H9 (cell line): ENCODE measurements around the gene SSX7. TPM values are rescaled to one million over a fixed set of nuclear protein-coding genes. Genes with fewer than 3 reads are reported as not detected.

ENCODE experiments used
- DNase-seq: peaks from one replicate; pipeline ENCODE4 v3.0.0-alpha.2; 2017
- H2AFZ ChIP-seq: one replicate; pipeline ENCODE4 v1.6.1; 2013; ENCODE audit warnings: mild to moderate bottlenecking, low read length, control low read depth, moderate library complexity
- H2AK5ac ChIP-seq: 2 replicates; pipeline ENCODE4 v1.6.1; 2013; ENCODE audit warnings: low read length, control low read depth, mixed read lengths; ENCODE audit not compliant: insufficient read length
- H2BK120ac ChIP-seq: one replicate; pipeline ENCODE4 v1.6.1; 2013; ENCODE audit warnings: low read depth, mild to moderate bottlenecking, low read length, control low read depth, inconsistent platforms; ENCODE audit not compliant: poor library complexity, severe bottlenecking
- H2BK12ac ChIP-seq: 2 replicates; pipeline ENCODE4 v1.6.1; 2013; ENCODE audit warnings: low read length, control low read depth, mixed read lengths, low read depth; ENCODE audit not compliant: insufficient read length
- H2BK15ac ChIP-seq: 2 replicates; pipeline ENCODE4 v1.6.1; 2013; ENCODE audit warnings: low read depth, low read length, control low read depth
- H2BK20ac ChIP-seq: one replicate; pipeline ENCODE4 v1.6.1; 2013; ENCODE audit warnings: low read depth, mild to moderate bottlenecking, low read length, control low read depth, inconsistent platforms; ENCODE audit not compliant: poor library complexity, severe bottlenecking
- H2BK5ac ChIP-seq: 2 replicates; pipeline ENCODE4 v1.6.1; 2013; ENCODE audit warnings: low read length, control low read depth, mixed read lengths; ENCODE audit not compliant: insufficient read length
- H3K14ac ChIP-seq: 2 replicates; pipeline ENCODE4 v1.6.1; 2013; ENCODE audit warnings: low read length, control low read depth; ENCODE audit not compliant: insufficient read depth
- H3K18ac ChIP-seq: 2 replicates; pipeline ENCODE4 v1.6.1; 2013; ENCODE audit warnings: low read depth, mild to moderate bottlenecking, mixed read lengths, low read length, control low read depth; ENCODE audit not compliant: insufficient read length
- H3K23ac ChIP-seq: 2 replicates; pipeline ENCODE4 v1.6.1; 2013; ENCODE audit warnings: low read length, control low read depth, mixed read lengths, low read depth; ENCODE audit not compliant: insufficient read length
- H3K23me2 ChIP-seq: 2 replicates; pipeline ENCODE4 v1.6.1; 2013; ENCODE audit warnings: low read depth, mild to moderate bottlenecking, mixed read lengths, low read length, control low read depth; ENCODE audit not compliant: insufficient read length, poor library complexity, severe bottlenecking
- H3K27ac ChIP-seq: 2 replicates; pipeline ENCODE4 v1.5.1; 2013; ENCODE audit warnings: low read length, control low read depth, mixed read lengths, low read depth; ENCODE audit not compliant: insufficient read length
- H3K27me3 ChIP-seq: 2 replicates; pipeline ENCODE4 v1.6.1; 2013; ENCODE audit warnings: low read length, control low read depth, inconsistent platforms; ENCODE audit not compliant: insufficient read depth
- H3K4ac ChIP-seq: 2 replicates; pipeline ENCODE4 v1.6.1; 2013; ENCODE audit warnings: low read depth, mild to moderate bottlenecking, control low read depth, inconsistent platforms, low read length, moderate library complexity
- H3K4me1 ChIP-seq: 2 replicates; pipeline ENCODE4 v1.6.1; 2013; ENCODE audit warnings: low read length, control low read depth, inconsistent platforms; ENCODE audit not compliant: insufficient read depth
- H3K4me2 ChIP-seq: 2 replicates; pipeline ENCODE4 v1.6.1; 2013; ENCODE audit warnings: low read length, control low read depth, mixed read lengths; ENCODE audit not compliant: insufficient read length, insufficient read depth
- H3K56ac ChIP-seq: 2 replicates; pipeline ENCODE4 v1.6.1; 2013; ENCODE audit warnings: low read depth, mild to moderate bottlenecking, mixed read lengths, low read length, control low read depth; ENCODE audit not compliant: insufficient read length
- H3K79me1 ChIP-seq: 2 replicates; pipeline ENCODE4 v1.6.1; 2013; ENCODE audit warnings: low read depth, mild to moderate bottlenecking, moderate library complexity, low read length, control low read depth, inconsistent platforms; ENCODE audit not compliant: insufficient read depth, poor library complexity, severe bottlenecking
- H3K79me2 ChIP-seq: 2 replicates; pipeline ENCODE4 v1.6.1; 2013; ENCODE audit warnings: low read length, control low read depth, inconsistent platforms; ENCODE audit not compliant: insufficient read depth
- H3K9ac ChIP-seq: 2 replicates; pipeline ENCODE4 v1.6.1; 2013; ENCODE audit warnings: low read length, control low read depth, mixed read lengths; ENCODE audit not compliant: insufficient read length; ENCODE audit errors: extremely low read depth
- H3K9me3 ChIP-seq: one replicate; pipeline ENCODE4 v1.6.1; 2013; ENCODE audit warnings: low read depth, low read length, inconsistent platforms; ENCODE audit not compliant: control insufficient read depth
- H3T11ph ChIP-seq: one replicate; pipeline ENCODE4 v1.6.1; 2013; ENCODE audit warnings: mild to moderate bottlenecking, low read length, control low read depth, inconsistent platforms
- H4K20me1 ChIP-seq: one replicate; pipeline ENCODE4 v1.6.1; 2013; ENCODE audit not compliant: control insufficient read depth, insufficient read length, insufficient read depth
- H4K5ac ChIP-seq: 2 replicates; pipeline ENCODE4 v1.6.1; 2013; ENCODE audit warnings: low read depth, mild to moderate bottlenecking, mixed read lengths, low read length, control low read depth; ENCODE audit not compliant: insufficient read length
- H4K8ac ChIP-seq: replicated peaks from 2 replicates; pipeline ENCODE4 v1.6.1; 2013; ENCODE audit warnings: low read length, control low read depth, mixed read lengths, low read depth; ENCODE audit not compliant: insufficient read length
- H4K91ac ChIP-seq: 2 replicates; pipeline ENCODE4 v1.6.1; 2013; ENCODE audit warnings: low read depth, mild to moderate bottlenecking, moderate library complexity, mixed read lengths, low read length, control low read depth; ENCODE audit not compliant: insufficient read length
- H3K27ac Mint-ChIP-seq, 3 experiments: 2 replicates in 2 of 3; 3 replicates in 1 of 3; pipeline ENCODE4 v1.8.0; 2020 to 2021; ENCODE audit warnings: mixed read lengths in 3 of 3, mild to moderate bottlenecking in 1 of 3, moderate library complexity in 1 of 3
- H3K27me3 Mint-ChIP-seq: 2 replicates; pipeline ENCODE4 v1.8.0; 2021; ENCODE audit warnings: low read depth, mild to moderate bottlenecking, moderate library complexity, mixed read lengths
- H3K36me3 Mint-ChIP-seq, 3 experiments: 2 replicates in 2 of 3; 3 replicates in 1 of 3; pipeline ENCODE4 v1.8.0; 2020 to 2021; ENCODE audit warnings: low read depth in 3 of 3, mixed read lengths in 3 of 3; ENCODE audit not compliant: insufficient read depth in 1 of 3
- H3K4me1 Mint-ChIP-seq, 2 experiments: 2 replicates each; pipeline ENCODE4 v1.8.0; 2020; ENCODE audit warnings: mixed read lengths in 2 of 2
- H3K4me3 Mint-ChIP-seq, 2 experiments: 2 replicates in 1 of 2; 3 replicates in 1 of 2; pipeline ENCODE4 v1.8.0; 2020 to 2021; ENCODE audit warnings: mild to moderate bottlenecking in 2 of 2, mixed read lengths in 2 of 2, moderate library complexity in 1 of 2
- H3K9me3 Mint-ChIP-seq, 2 experiments: 2 replicates in 1 of 2; 3 replicates in 1 of 2; pipeline ENCODE4 v1.8.0; 2020; ENCODE audit warnings: mild to moderate bottlenecking in 2 of 2, mixed read lengths in 2 of 2, moderate library complexity in 1 of 2
- CTCF ChIP-seq: fragments of 200-600 bp; sonication (generic); conservative IDR thresholded peaks from 3 replicates; pipeline ENCODE4 v1.8.0; 2021; ENCODE audit warnings: antibody characterized with exemption, mild to moderate bottlenecking
- WGBS: extraction: QIAGEN DNeasy Blood & Tissue Kit; methylation state at CpG from one replicate; pipeline ENCODE4 v1.1.7; 2013; ENCODE audit warnings: missing lambda C conversion rate, low lambda C conversion rate, mixed read lengths; ENCODE audit not compliant: insufficient read length; ENCODE audit errors: extremely low coverage; 5-methylcytosine and 5-hydroxymethylcytosine counted together
- total RNA-seq: library from RNA; stranded (reverse); gene quantifications from 2 replicates; pipeline ENCODE4 v1.2.1, GENCODE V29; 2021

SSX7 gene
- total RNA-seq, 1 experiment from 2014 or later, result not detected

GRCh38 chrX:52598886-52599285, 55.8 kb downstream of the SSX7 start:
- Histone ChIP-seq H2BK120ac (no peak overlapping the region), H3K23me2 (no peaks in the 10 kb centered on the region), H3K14ac (no peak overlapping the region), H2BK12ac (no peak overlapping the region), H4K8ac (no peak overlapping the region), H2BK20ac (no peak overlapping the region), H4K91ac (no peak overlapping the region), H3K4me1 (no peaks in the 10 kb centered on the region), H3T11ph (no peak overlapping the region), H2BK15ac (no peak overlapping the region), H3K56ac (no peak overlapping the region), H3K27me3 (no peaks in the 10 kb centered on the region), H2AK5ac (no peak overlapping the region), H2BK5ac (no peak overlapping the region), H3K18ac (no peak overlapping the region), H3K23ac (no peak overlapping the region), H3K79me2 (no peaks in the 10 kb centered on the region), H2AFZ (no peak overlapping the region), H4K20me1 (no peaks in the 10 kb centered on the region), H3K27ac (no peak overlapping the region), H3K79me1 (no peaks in the 10 kb centered on the region), H3K4me2 (no peak overlapping the region), H4K5ac (no peak overlapping the region), H3K9me3 (peaks cover 44% of the 10 kb centered on the region), H3K9ac (no peak overlapping the region), H3K4ac (no peak overlapping the region)
- no peak overlapping the region for H3K27ac Mint-ChIP-seq
- no peaks in the 10 kb centered on the region; a peak in 3 of 7 replicates for H3K36me3 Mint-ChIP-seq
- no peak for TF ChIP-seq CTCF
- H3K4me1 Mint-ChIP-seq, result no peaks in the 10 kb centered on the region
- H3K4me3 Mint-ChIP-seq, result no peak overlapping the region
- peaks cover 7% of the 10 kb centered on the region for H3K27me3 Mint-ChIP-seq
- peaks cover 61 to 72% of the 10 kb centered on the region in 2 experiments for H3K9me3 Mint-ChIP-seq
- WGBS, result no CpG with 5 or more reads among the region's 7 CpGs
- no peak for DNase-seq
